Endothelial cell of umbilical vein (primary cell): ENCODE results near the gene CRYBA4. TPM values are rescaled to one million over a fixed set of nuclear protein-coding genes. Genes with fewer than 3 reads are reported as not detected.

ENCODE experiments used
- BruUV-seq: library from RNA; stranded (reverse); fragments of 400-500 nt; replicated peaks from 2 replicates; lab custom pipeline; 2021; lab: Mats Ljungman, UMichigan
- CTCF ChIA-PET: fragments of 300-600, 350-600 bp; sonication (Branson Sonifier 250); formaldehyde crosslinking; loops from one replicate; lab custom pipeline; 2021; ENCODE audit warnings: antibody characterized with exemption, inconsistent platforms; lab: Charles Lee
- POLR2A ChIA-PET: fragments of 300-600, 350-600 bp; sonication (Branson Sonifier 250); formaldehyde crosslinking; loops from one replicate; lab custom pipeline; 2021; ENCODE audit warnings: antibody characterized with exemption, inconsistent platforms; lab: Charles Lee
- DNase-seq: peaks from one replicate; pipeline ENCODE4 v3.0.0-alpha.2; 2011; ENCODE audit warnings: low read depth, low spot score
- FAIRE-seq: peaks from 2 replicates; lab custom pipeline; 2011; peaks lifted over from hg19 to GRCh38; lab: Jason Lieb, UNC
- H2AFZ ChIP-seq: 2 replicates; pipeline ENCODE4 v1.6.0; 2012; ENCODE audit warnings: low read depth, low read length, control low read depth, inconsistent platforms
- H3K27ac ChIP-seq: 2 replicates; pipeline ENCODE4 v1.5.1; 2011; ENCODE audit warnings: low read depth, mild to moderate bottlenecking, control low read depth, low read length, moderate library complexity; ENCODE audit not compliant: insufficient read depth
- H3K27me3 ChIP-seq, 2 experiments: 2 replicates each; pipeline versions ENCODE4 v1.6.0 to v1.6.1; 2011; ENCODE audit warnings: low read length in 2 of 2, mixed read lengths in 1 of 2; ENCODE audit not compliant: control insufficient read depth in 2 of 2, insufficient read depth in 2 of 2
- H3K36me3 ChIP-seq, 2 experiments: 2 replicates in 1 of 2; 3 replicates in 1 of 2; pipeline ENCODE4 v1.5.1; 2011; ENCODE audit warnings: low read length in 2 of 2, mild to moderate bottlenecking in 1 of 2, moderate library complexity in 1 of 2; ENCODE audit not compliant: control insufficient read depth in 2 of 2, insufficient read depth in 2 of 2; ENCODE audit errors: extremely low read depth in 1 of 2
- H3K4me1 ChIP-seq: 3 replicates; pipeline ENCODE4 v1.5.1; 2011; ENCODE audit warnings: mild to moderate bottlenecking, low read length; ENCODE audit not compliant: control insufficient read depth, insufficient read depth; ENCODE audit errors: extremely low read depth
- H3K4me2 ChIP-seq: 2 replicates; pipeline ENCODE4 v1.6.1; 2011; ENCODE audit warnings: low read length, control low read depth, mixed read lengths; ENCODE audit not compliant: insufficient read depth
- H3K4me3 ChIP-seq, 3 experiments: fragments of 200-600 bp in 1 of 3; sonication (generic), shearing (Covaris generic) in 1 of 3; replicated peaks in 1 of 3; 2 replicates each; pipeline ENCODE4 v1.5.1; 2011 to 2016; ENCODE audit warnings: control low read depth in 3 of 3, low read length in 3 of 3, mild to moderate bottlenecking in 2 of 3, inconsistent platforms in 1 of 3, low read depth in 1 of 3, moderate library complexity in 1 of 3; ENCODE audit not compliant: insufficient read depth in 1 of 3
- H3K79me2 ChIP-seq: 2 replicates; pipeline ENCODE4 v1.6.0; 2012; ENCODE audit warnings: low read length, inconsistent platforms; ENCODE audit not compliant: control insufficient read depth, insufficient read depth
- H3K9ac ChIP-seq: replicated peaks from 2 replicates; pipeline ENCODE3; 2011; ENCODE audit warnings: low read length, control low read depth; ENCODE audit not compliant: insufficient read depth; ENCODE audit errors: extremely low read depth
- H3K9me1 ChIP-seq: replicated peaks from 3 replicates; pipeline ENCODE4 v1.6.0; 2011; ENCODE audit warnings: mild to moderate bottlenecking, low read length; ENCODE audit not compliant: control insufficient read depth, insufficient read depth; ENCODE audit errors: extremely low read depth
- H3K9me3 ChIP-seq: replicated peaks from 2 replicates; pipeline ENCODE4 v1.5.1; 2012; ENCODE audit warnings: low read length, inconsistent platforms; ENCODE audit not compliant: control insufficient read depth, insufficient read depth
- H4K20me1 ChIP-seq: replicated peaks from 2 replicates; pipeline ENCODE3; 2011; ENCODE audit warnings: mild to moderate bottlenecking, low read length; ENCODE audit not compliant: control insufficient read depth, insufficient read depth; ENCODE audit errors: extremely low read depth
- CTCF ChIP-seq, 2 donors: IDR thresholded peaks; 1 replicate in 1 of 2; 2 replicates in 1 of 2; pipeline ENCODE4 v1.5.1; 2011; ENCODE audit warnings: low read length in 2 of 2, mild to moderate bottlenecking in 2 of 2, moderate library complexity in 2 of 2, control low read depth in 1 of 2, inconsistent platforms in 1 of 2, low read depth in 1 of 2; ENCODE audit not compliant: insufficient read depth in 1 of 2; ENCODE audit errors: extremely low read depth in 1 of 2
- EZH2 ChIP-seq: IDR thresholded peaks from 2 replicates; pipeline ENCODE4 v1.6.1; 2012; ENCODE audit warnings: borderline replicate concordance, low read depth, mild to moderate bottlenecking, moderate library complexity, low read length, inconsistent platforms; ENCODE audit not compliant: severe bottlenecking
- FOS ChIP-seq: IDR thresholded peaks from 2 replicates; pipeline ENCODE4 v1.6.1; 2011; ENCODE audit warnings: mild to moderate bottlenecking, low read length, moderate library complexity, borderline replicate concordance; ENCODE audit not compliant: insufficient read depth
- GATA2 ChIP-seq: IDR thresholded peaks from 2 replicates; pipeline ENCODE4 v1.7.0; 2011; ENCODE audit warnings: low read depth, mild to moderate bottlenecking, moderate library complexity, mixed read lengths, low read length; ENCODE audit not compliant: insufficient read length, insufficient read depth
- JUN ChIP-seq: IDR thresholded peaks from 2 replicates; pipeline ENCODE4 v1.6.1; 2011; ENCODE audit warnings: borderline replicate concordance, low read depth; ENCODE audit not compliant: insufficient read length, insufficient read depth
- MAX ChIP-seq: IDR thresholded peaks from 2 replicates; pipeline ENCODE4 v1.6.1; 2011; ENCODE audit not compliant: insufficient read depth, insufficient read length
- MYC ChIP-seq: IDR thresholded peaks from one replicate; pipeline ENCODE4 v1.6.1; 2011; ENCODE audit warnings: mild to moderate bottlenecking, low read depth, low read length
- POLR2A ChIP-seq: IDR thresholded peaks from 2 replicates; pipeline ENCODE4 v1.6.1; 2012; ENCODE audit warnings: low read depth, mild to moderate bottlenecking, control low read depth, low read length
- POLR2AphosphoS5 ChIP-seq: IDR thresholded peaks from 2 replicates; pipeline ENCODE4 v1.6.1; 2012; ENCODE audit warnings: low read depth, mild to moderate bottlenecking, control low read depth, low read length, moderate library complexity; ENCODE audit not compliant: insufficient read depth
- dilution Hi-C: fragments of 300-500 bp; cut with MboI; formaldehyde crosslinking; loops from one replicate; pipeline ENCODE4 v1.15.0; 2019; ENCODE audit warnings: low sequenced_read_pairs; ENCODE audit not compliant: extremely low pct_ligation_motif_present
- intact Hi-C: fragments of 100-400 bp; cut with micrococcal nuclease; formaldehyde crosslinking; loops from one replicate; pipeline ENCODE4 v1.10.0; 2022
- polyA plus RNA-seq, 4 experiments: library from polyadenylated mRNA; depleted of rRNA in 3 of 4; stranded (reverse) in 3 of 4; unstranded in 1 of 4; fragments of >200 nt; gene quantifications; 2 replicates each; pipeline versions ENCODE4 v1.2.1 to v1.2.3, GENCODE V29; 2011 to 2012; ENCODE audit warnings: missing spikeins in 1 of 4
- total RNA-seq: library from RNA; stranded (reverse); gene quantifications from 2 replicates; pipeline ENCODE4 v1.2.3, GENCODE V29; 2021

CRYBA4 gene
- total and polyA plus RNA-seq, 2 donors (not counting 3 experiments of a cell fraction or from before 2014, with no cell fraction given), result not detected

GRCh38 chr22:26581633-26582168 is 40.1 kb upstream of the CRYBA4 start:
- Histone ChIP-seq H2AFZ (no peak overlapping the region), H4K20me1 (peaks cover 3% of the 10 kb centered on the region), H3K9ac (no peak overlapping the region), H3K9me3 (no peaks in the 10 kb centered on the region), H3K9me1 (no peaks in the 10 kb centered on the region), H3K27ac (no peak overlapping the region), H3K36me3 (peaks cover 0 to 8% of the 10 kb centered on the region in 2 experiments), H3K79me2 (peaks cover 25% of the 10 kb centered on the region), H3K4me3 (no peak overlapping the region), H3K4me1 (peaks cover 19% of the 10 kb centered on the region), H3K27me3 (no peaks in the 10 kb centered on the region), H3K4me2 (no peak overlapping the region)
- BruUV-seq, result no TSS peak
- dilution Hi-C loops (no loop called here), intact Hi-C loops (no loop called here)
- DNase-seq, result no peak
- POLR2A ChIA-PET, result no interaction called here
- no peak for FAIRE-seq
- CTCF ChIA-PET, result no interaction called here
- no peak for TF ChIP-seq POLR2AphosphoS5
- TF ChIP-seq EZH2, result no peak
- TF ChIP-seq JUN, result no peak
- TF ChIP-seq POLR2A, result no peak
- TF ChIP-seq MAX, result no peak
- no peak for TF ChIP-seq CTCF (IDR thresholded peaks at IDR 0.05; ENCODE audit: extremely low read depth in 1 of 2, insufficient read depth in 1 of 2, low read depth in 1 of 2, low read length in 2 of 2)
- TF ChIP-seq GATA2, result no peak
- no peak for TF ChIP-seq MYC
- no peak for TF ChIP-seq FOS
